Measurements from ENCODE around the gene BMAL1. TPM values are rescaled to one million over a fixed set of nuclear protein-coding genes. Genes with fewer than 3 reads are reported as not detected.

Gene BMAL1
- total RNA-seq, 1 donor from 2014 or later = 8.6 TPM

GRCh38 chr11:13314676-13315394 lies 37.2 kb downstream of the BMAL1 start:
- Mint-ChIP-seq H3K27ac (ENCODE audit: unreplicated experiment) (no peak overlapping the region), H3K36me3 (ENCODE audit: unreplicated experiment) (peaks cover 6% of the 10 kb centered on the region), H3K4me1 (ENCODE audit: low read depth, unreplicated experiment) (no peaks in the 10 kb centered on the region), H3K27me3 (ENCODE audit: unreplicated experiment) (no peaks in the 10 kb centered on the region), H3K4me3 (ENCODE audit: unreplicated experiment) (no peak overlapping the region), H3K9me3 (ENCODE audit: unreplicated experiment) (peaks cover 1% of the 10 kb centered on the region)
- no peak for TF ChIP-seq CTCF (IDR thresholded peaks at IDR 0.05; ENCODE audit: partially characterized antibody, unreplicated experiment)
- DNase-seq = no peak

GRCh38 chr11:13315517-13316432 lies 38.2 kb downstream of the BMAL1 start:
- Mint-ChIP-seq H3K4me1 (ENCODE audit: low read depth, unreplicated experiment) (no peaks in the 10 kb centered on the region), H3K36me3 (ENCODE audit: unreplicated experiment) (peaks cover 6% of the 10 kb centered on the region), H3K27me3 (ENCODE audit: unreplicated experiment) (no peaks in the 10 kb centered on the region), H3K9me3 (ENCODE audit: unreplicated experiment) (peaks cover 1% of the 10 kb centered on the region), H3K27ac (ENCODE audit: unreplicated experiment) (no peak overlapping the region), H3K4me3 (ENCODE audit: unreplicated experiment) (no peak overlapping the region)
- TF ChIP-seq CTCF (IDR thresholded peaks at IDR 0.05; ENCODE audit: partially characterized antibody, unreplicated experiment) = no peak
- DNase-seq = no peak

- no peaks in the 10 kb centered on the region for H3K27me3 Mint-ChIP-seq (ENCODE audit: unreplicated experiment)
- DNase-seq = no peak
- H3K4me3 Mint-ChIP-seq (ENCODE audit: unreplicated experiment) = no peak overlapping the region
- H3K4me1 Mint-ChIP-seq (ENCODE audit: low read depth, unreplicated experiment) = no peaks in the 10 kb centered on the region
- H3K9me3 Mint-ChIP-seq (ENCODE audit: unreplicated experiment) = no peaks in the 10 kb centered on the region
- H3K36me3 Mint-ChIP-seq (ENCODE audit: unreplicated experiment) = peaks cover 6% of the 10 kb centered on the region
- no peak overlapping the region for H3K27ac Mint-ChIP-seq (ENCODE audit: unreplicated experiment)
- TF ChIP-seq CTCF (IDR thresholded peaks at IDR 0.05; ENCODE audit: partially characterized antibody, unreplicated experiment) = no peak
Observed at GRCh38 chr11:13316528-13316961, 39.0 kb downstream of the BMAL1 start.

GRCh38 chr11:13317293-13318080 lies 39.9 kb downstream of the BMAL1 start:
- no peak for TF ChIP-seq CTCF (IDR thresholded peaks at IDR 0.05; ENCODE audit: partially characterized antibody, unreplicated experiment)
- H3K36me3 Mint-ChIP-seq (ENCODE audit: unreplicated experiment) = peaks cover 6% of the 10 kb centered on the region
- H3K4me1 Mint-ChIP-seq (ENCODE audit: low read depth, unreplicated experiment) = no peaks in the 10 kb centered on the region
- H3K9me3 Mint-ChIP-seq (ENCODE audit: unreplicated experiment) = no peaks in the 10 kb centered on the region
- H3K27me3 Mint-ChIP-seq (ENCODE audit: unreplicated experiment) = no peaks in the 10 kb centered on the region
- no peak for DNase-seq
- H3K4me3 Mint-ChIP-seq (ENCODE audit: unreplicated experiment) = no peak overlapping the region
- H3K27ac Mint-ChIP-seq (ENCODE audit: unreplicated experiment) = no peak overlapping the region
